CD4-positive, CD25-positive, alpha-beta regulatory T cell (primary cell): ENCODE data around the gene SIM2. TPM values are rescaled to one million over a fixed set of nuclear protein-coding genes. Genes with fewer than 3 reads are reported as not detected.

Experiments
- ATAC-seq, 2 donors: fragments of 150-1000 bp; cut with Tn5 transposase; one replicate each; pipeline ENCODE4 v1.10.0; 2021; ENCODE audit warnings: low read depth in 2 of 2, moderate number of reproducible peaks in 2 of 2, moderate library complexity in 1 of 2
- DNase-seq, 3 donors: peaks; one replicate each; pipeline versions ENCODE4 v3.0.0 to v3.0.0-alpha.2; 2012 to 2022; ENCODE audit warnings: mixed read lengths in 1 of 3
- H3K27ac ChIP-seq: one replicate; pipeline ENCODE4 v1.7.0; 2013; ENCODE audit warnings: mild to moderate bottlenecking, low read length; ENCODE audit not compliant: insufficient read depth, poor library complexity, severe bottlenecking
- H3K27me3 ChIP-seq: one replicate; pipeline ENCODE4 v1.7.0; 2013; ENCODE audit warnings: low read length; ENCODE audit not compliant: control insufficient read depth, insufficient read depth
- H3K36me3 ChIP-seq: one replicate; pipeline ENCODE4 v1.7.0; 2013; ENCODE audit warnings: mild to moderate bottlenecking, low read length, moderate library complexity; ENCODE audit not compliant: control insufficient read depth, insufficient read depth
- H3K4me1 ChIP-seq: 2 replicates; pipeline ENCODE4 v1.7.0; 2013; ENCODE audit warnings: mild to moderate bottlenecking, low read length; ENCODE audit not compliant: insufficient read depth, control insufficient read depth, poor library complexity, severe bottlenecking
- H3K4me3 ChIP-seq: one replicate; pipeline ENCODE4 v1.7.0; 2013; ENCODE audit warnings: low read depth, mild to moderate bottlenecking, low read length, moderate library complexity
- H3K9me3 ChIP-seq, 2 experiments: 1 replicate in 1 of 2; 2 replicates in 1 of 2; pipeline ENCODE4 v1.7.0; 2013; ENCODE audit warnings: low read length in 2 of 2, mild to moderate bottlenecking in 1 of 2, moderate library complexity in 1 of 2; ENCODE audit not compliant: control insufficient read depth in 2 of 2
- H3K27ac Mint-ChIP-seq, 3 donors: one replicate each; pipeline ENCODE4 v1.8.0; 2020 to 2022; ENCODE audit warnings: mild to moderate bottlenecking in 3 of 3, mixed read lengths in 3 of 3, moderate library complexity in 2 of 3
- H3K27me3 Mint-ChIP-seq: one replicate; pipeline ENCODE4 v1.8.0; 2022; ENCODE audit warnings: mild to moderate bottlenecking, mixed read lengths
- H3K36me3 Mint-ChIP-seq: one replicate; pipeline ENCODE4 v1.8.0; 2020; ENCODE audit warnings: mixed read lengths
- H3K4me1 Mint-ChIP-seq, 4 donors: one replicate each; pipeline ENCODE4 v1.8.0; 2020 to 2022; ENCODE audit warnings: mixed read lengths in 4 of 4, mild to moderate bottlenecking in 1 of 4
- H3K4me3 Mint-ChIP-seq, 4 donors: one replicate each; pipeline ENCODE4 v1.8.0; 2020 to 2022; ENCODE audit warnings: mild to moderate bottlenecking in 4 of 4, mixed read lengths in 4 of 4, moderate library complexity in 3 of 4
- H3K9me3 Mint-ChIP-seq, 7 donors: one replicate each; pipeline ENCODE4 v1.8.0; 2020 to 2022; ENCODE audit warnings: mixed read lengths in 7 of 7, mild to moderate bottlenecking in 3 of 7, moderate library complexity in 2 of 7
- polyA plus RNA-seq, 4 donors: library from polyadenylated mRNA; unstranded; fragments of 300-500 nt; fragmentation: Illumina TruSeq; gene quantifications; one replicate each; pipeline ENCODE4 v1.2.3, GENCODE V29; 2021
- total RNA-seq: library from RNA; stranded (reverse); gene quantifications from one replicate; pipeline ENCODE4 v1.2.3, GENCODE V29; 2022

Gene SIM2
- total and polyA plus RNA-seq, 5 donors from 2014 or later, result 0.03 to 0.18 TPM; not detected in 3

GRCh38 chr21:36694031-36694515, 4.8 kb upstream of the SIM2 start:
- H3K4me3 ChIP-seq, result no peak overlapping the region
- ATAC-seq (no peak), DNase-seq (no peak)
- H3K4me1 ChIP-seq, result no peaks in the 10 kb centered on the region
- Mint-ChIP-seq H3K4me1 (peaks cover 0 to 16% (median 3%) of the 10 kb centered on the region in 4 donors), H3K9me3 (peaks cover 0 to 2% (median 0%) of the 10 kb centered on the region in 7 donors), H3K27ac (no peak overlapping the region), H3K4me3 (no peak overlapping the region), H3K36me3 (no peaks in the 10 kb centered on the region), H3K27me3 (peaks cover 77% of the 10 kb centered on the region)
- no peak overlapping the region for H3K27ac ChIP-seq
- H3K9me3 ChIP-seq, result no peaks in the 10 kb centered on the region
- no peaks in the 10 kb centered on the region for H3K36me3 ChIP-seq
- peaks cover 44% of the 10 kb centered on the region for H3K27me3 ChIP-seq

GRCh38 chr21:36694593-36695282, 4.2 kb upstream of the SIM2 start:
- no peak overlapping the region for H3K4me3 ChIP-seq
- H3K4me1 ChIP-seq, result no peaks in the 10 kb centered on the region
- Mint-ChIP-seq H3K4me3 (no peak overlapping the region), H3K36me3 (no peaks in the 10 kb centered on the region), H3K27ac (no peak overlapping the region), H3K9me3 (peaks cover 0 to 2% (median 0%) of the 10 kb centered on the region in 7 donors), H3K4me1 (peaks cover 0 to 16% (median 3%) of the 10 kb centered on the region in 4 donors), H3K27me3 (peaks cover 71% of the 10 kb centered on the region)
- H3K9me3 ChIP-seq, result no peaks in the 10 kb centered on the region
- no peak overlapping the region for H3K27ac ChIP-seq
- no peak for DNase-seq
- H3K27me3 ChIP-seq, result peaks cover 38% of the 10 kb centered on the region
- no peak for ATAC-seq
- H3K36me3 ChIP-seq, result no peaks in the 10 kb centered on the region

- peaks cover 0 to 3% (median 0%) of the 10 kb centered on the region in 7 donors for H3K9me3 Mint-ChIP-seq
- no peak overlapping the region for H3K27ac ChIP-seq
- ATAC-seq (no peak), DNase-seq (no peak)
- H3K27me3 Mint-ChIP-seq, result peaks cover 71% of the 10 kb centered on the region
- H3K36me3 ChIP-seq, result no peaks in the 10 kb centered on the region
- no peaks in the 10 kb centered on the region for H3K9me3 ChIP-seq
- no peaks in the 10 kb centered on the region for H3K36me3 Mint-ChIP-seq
- H3K4me1 ChIP-seq, result no peaks in the 10 kb centered on the region
- H3K27me3 ChIP-seq, result peaks cover 36% of the 10 kb centered on the region
- peaks cover 0 to 20% (median 7%) of the 10 kb centered on the region in 4 donors for H3K4me1 Mint-ChIP-seq
- no peak overlapping the region for H3K27ac Mint-ChIP-seq
- no peak overlapping the region for H3K4me3 ChIP-seq
- peak overlapping the region in 1 of 4 donors; percentile 68 for H3K4me3 Mint-ChIP-seq
Measured at GRCh38 chr21:36695283-36695634, 3.7 kb upstream of the SIM2 start.

GRCh38 chr21:36695671-36696389, 3.1 kb upstream of the SIM2 start:
- Mint-ChIP-seq H3K9me3 (peaks cover 0 to 5% (median 0%) of the 10 kb centered on the region in 7 donors), H3K4me1 (peaks cover 0 to 25% (median 10%) of the 10 kb centered on the region in 4 donors), H3K36me3 (no peaks in the 10 kb centered on the region), H3K27me3 (peaks cover 71% of the 10 kb centered on the region), H3K27ac (no peak overlapping the region), H3K4me3 (peak overlapping the region in 1 of 4 donors; percentile 68)
- no peak overlapping the region for H3K4me3 ChIP-seq
- H3K4me1 ChIP-seq, result no peaks in the 10 kb centered on the region
- ATAC-seq (no peak), DNase-seq (no peak)
- H3K27ac ChIP-seq, result no peak overlapping the region
- H3K36me3 ChIP-seq, result no peaks in the 10 kb centered on the region
- H3K9me3 ChIP-seq, result no peaks in the 10 kb centered on the region
- peaks cover 35% of the 10 kb centered on the region for H3K27me3 ChIP-seq

GRCh38 chr21:36696390-36697059, 2.4 kb upstream of the SIM2 start:
- Mint-ChIP-seq H3K4me3 (no peak overlapping the region), H3K27ac (no peak overlapping the region)

GRCh38 chr21:36697060-36697850, 1.7 kb upstream of the SIM2 start:
- peaks cover 34% of the 10 kb centered on the region for H3K27me3 ChIP-seq
- H3K36me3 Mint-ChIP-seq, result no peaks in the 10 kb centered on the region
- no peaks in the 10 kb centered on the region for H3K9me3 ChIP-seq
- DNase-seq (no peak), ATAC-seq (no peak)
- no peak overlapping the region for H3K27ac Mint-ChIP-seq
- no peak overlapping the region for H3K27ac ChIP-seq
- peaks cover 70% of the 10 kb centered on the region for H3K27me3 Mint-ChIP-seq
- H3K4me1 ChIP-seq, result no peaks in the 10 kb centered on the region
- H3K36me3 ChIP-seq, result no peaks in the 10 kb centered on the region
- no peak overlapping the region for H3K4me3 ChIP-seq
- H3K9me3 Mint-ChIP-seq, result peaks cover 0 to 5% (median 0%) of the 10 kb centered on the region in 7 donors
- peaks cover 0 to 25% (median 12%) of the 10 kb centered on the region in 4 donors for H3K4me1 Mint-ChIP-seq
- H3K4me3 Mint-ChIP-seq, result no peak overlapping the region

More at GRCh38 chr21:36696390-36697059, 2.4 kb upstream of the SIM2 start:
- Mint-ChIP-seq H3K27me3 (peaks cover 70% of the 10 kb centered on the region), H3K4me1 (peaks cover 0 to 27% (median 11%) of the 10 kb centered on the region in 4 donors), H3K36me3 (no peaks in the 10 kb centered on the region), H3K9me3 (peaks cover 0 to 5% (median 0%) of the 10 kb centered on the region in 7 donors)
- peaks cover 29% of the 10 kb centered on the region for H3K27me3 ChIP-seq
- no peaks in the 10 kb centered on the region for H3K4me1 ChIP-seq
- DNase-seq (no peak), ATAC-seq (no peak)
- no peaks in the 10 kb centered on the region for H3K36me3 ChIP-seq
- H3K27ac ChIP-seq, result no peak overlapping the region
- H3K4me3 ChIP-seq, result no peak overlapping the region
- no peaks in the 10 kb centered on the region for H3K9me3 ChIP-seq

- Histone ChIP-seq H3K27me3 (peaks cover 32% of the 10 kb centered on the region), H3K36me3 (no peaks in the 10 kb centered on the region), H3K27ac (no peak overlapping the region), H3K4me3 (no peak overlapping the region), H3K9me3 (no peaks in the 10 kb centered on the region), H3K4me1 (no peaks in the 10 kb centered on the region)
- Mint-ChIP-seq H3K27ac (no peak overlapping the region), H3K27me3 (peaks cover 70% of the 10 kb centered on the region), H3K4me3 (no peak overlapping the region), H3K36me3 (no peaks in the 10 kb centered on the region), H3K9me3 (peaks cover 0 to 5% (median 0%) of the 10 kb centered on the region in 7 donors), H3K4me1 (peaks cover 0 to 26% (median 14%) of the 10 kb centered on the region in 4 donors)
- no peak for DNase-seq
- ATAC-seq, result no peak
Measured at GRCh38 chr21:36697851-36698384, 997 bp upstream of the SIM2 start.
